Right cardiac atrium (tissue), 5 donors: ENCODE measurements around the gene KMT5B. TPM values are rescaled to one million over a fixed set of nuclear protein-coding genes. Genes with fewer than 3 reads are reported as not detected.

Source experiments
- ATAC-seq, 2 donors: fragments of 200-7000 bp; cut with Tn5 transposase; one replicate each; pipeline versions ENCODE4 v1.8.0 to v1.9.1; 2020; ENCODE audit warnings: moderate library complexity in 2 of 2, mild to moderate bottlenecking in 1 of 2
- DNase-seq, 3 donors: peaks; one replicate each; pipeline ENCODE4 v3.0.0-alpha.2; 2020
- H3K27ac ChIP-seq: one replicate; pipeline ENCODE4 v1.5.1; 2013; ENCODE audit warnings: mild to moderate bottlenecking, low read length, control low read depth, moderate library complexity
- H3K27me3 ChIP-seq: one replicate; pipeline ENCODE4 v1.6.1; 2013; ENCODE audit not compliant: control insufficient read depth, insufficient read depth
- H3K4me1 ChIP-seq: one replicate; pipeline ENCODE4 v1.6.1; 2013; ENCODE audit warnings: low read length; ENCODE audit not compliant: control insufficient read depth, insufficient read depth
- H3K4me3 ChIP-seq: one replicate; pipeline ENCODE4 v1.5.1; 2013; ENCODE audit warnings: low read length, control low read depth
- H3K9me3 ChIP-seq: one replicate; pipeline ENCODE4 v1.6.1; 2013; ENCODE audit warnings: low read length; ENCODE audit not compliant: control insufficient read depth
- WGBS: extraction: QIAGEN DNeasy Blood & Tissue Kit; methylation state at CpG from one replicate; pipeline ENCODE4 v1.1.7; 2013; 5-methylcytosine and 5-hydroxymethylcytosine counted together
- intact Hi-C, 4 donors: fragments of 100-400 bp; cut with DNase I; formaldehyde crosslinking; loops; one replicate each; pipeline versions ENCODE4 v1.11.0 to v1.14.0; 2022 to 2023
- polyA plus RNA-seq: library from polyadenylated mRNA; stranded (reverse); fragments of 200-250 nt; gene quantifications from one replicate; pipeline ENCODE4 v1.2.3, GENCODE V29; 2013
- total RNA-seq, 4 donors: library from RNA; stranded (reverse); fragmentation: NEBNext Ultra II Directional; extraction: Animal tissue kit (Norgen Biotek cat#: 25700); gene quantifications; one replicate each; pipeline ENCODE4 v1.2.1, GENCODE V29; 2021
- donor health status: healthy with polysubstance abuse.
- donor health status: DM: no; HTN: yes; CAD: no.
- donor health status: DM: no; HTN: no; CAD: no.
- donor health status: DM: no; HTN: yes; CAD: no; lungs with severe emphysema.
- donor health status: DM: yes; HTN: yes; CAD: no.

The KMT5B gene
- total and polyA plus RNA-seq, 5 donors, result 14.2 to 31.4 (median 30.3) TPM

GRCh38 chr11:68181719-68182451, 31.2 kb downstream of the KMT5B start:
- Histone ChIP-seq H3K27ac (no peak overlapping the region), H3K4me3 (no peak overlapping the region), H3K27me3 (no peaks in the 10 kb centered on the region), H3K9me3 (no peaks in the 10 kb centered on the region), H3K4me1 (no peaks in the 10 kb centered on the region)
- intact Hi-C loops, result no loop called here
- DNase-seq (no peak), ATAC-seq (no peak)
- 78% methylated on average over 7 of the region's 7 CpGs for WGBS

- DNase-seq (no peak), ATAC-seq (no peak)
- H3K27ac ChIP-seq, result no peak overlapping the region
- WGBS, result 93% methylated on average over 2 of the region's 2 CpGs
- H3K9me3 ChIP-seq, result no peaks in the 10 kb centered on the region
- no peaks in the 10 kb centered on the region for H3K27me3 ChIP-seq
- H3K4me3 ChIP-seq, result no peak overlapping the region
- H3K4me1 ChIP-seq, result no peaks in the 10 kb centered on the region
- intact Hi-C loops, result no loop called here
These were observed 33.2 kb downstream of the KMT5B start for GRCh38 chr11:68179847-68180246.

- WGBS, result 68% methylated on average over 5 of the region's 5 CpGs
- no peak for ATAC-seq
- intact Hi-C loops, result no loop called here
These were observed 35.2 kb downstream of the KMT5B start for GRCh38 chr11:68177877-68178276.

GRCh38 chr11:68173926-68174325, 39.2 kb downstream of the KMT5B start:
- DNase-seq, result no peak
- no peak overlapping the region for H3K27ac ChIP-seq
- intact Hi-C loops, result no loop called here
- no peak overlapping the region for H3K4me3 ChIP-seq
- H3K9me3 ChIP-seq, result no peaks in the 10 kb centered on the region
- 79% methylated on average over 4 of the region's 4 CpGs for WGBS
- no peaks in the 10 kb centered on the region for H3K4me1 ChIP-seq
- ATAC-seq, result no peak
- H3K27me3 ChIP-seq, result no peaks in the 10 kb centered on the region

More at GRCh38 chr11:68177877-68178276, 35.2 kb downstream of the KMT5B start:
- Histone ChIP-seq H3K27me3 (no peaks in the 10 kb centered on the region), H3K27ac (no peak overlapping the region), H3K4me3 (no peak overlapping the region), H3K9me3 (no peaks in the 10 kb centered on the region), H3K4me1 (no peaks in the 10 kb centered on the region)
- DNase-seq, result no peak

- no peak for ATAC-seq
- intact Hi-C loops, result no loop called here
- Histone ChIP-seq H3K27me3 (no peaks in the 10 kb centered on the region), H3K27ac (no peak overlapping the region), H3K4me3 (no peak overlapping the region), H3K9me3 (no peaks in the 10 kb centered on the region), H3K4me1 (no peaks in the 10 kb centered on the region)
- DNase-seq, result no peak
These were observed 43.7 kb downstream of the KMT5B start for GRCh38 chr11:68169442-68169841.

- WGBS, result 97% methylated on average over 5 of the region's 5 CpGs
- no peaks in the 10 kb centered on the region for H3K27me3 ChIP-seq
- ATAC-seq (no peak), DNase-seq (no peak)
- no peak overlapping the region for H3K27ac ChIP-seq
- no peak overlapping the region for H3K4me3 ChIP-seq
- intact Hi-C loops, result no loop called here
- H3K4me1 ChIP-seq, result no peaks in the 10 kb centered on the region
- no peaks in the 10 kb centered on the region for H3K9me3 ChIP-seq
These were observed 44.4 kb downstream of the KMT5B start for GRCh38 chr11:68168694-68169093.

GRCh38 chr11:68167474-68167873, 45.6 kb downstream of the KMT5B start:
- Histone ChIP-seq H3K27me3 (no peaks in the 10 kb centered on the region), H3K9me3 (no peaks in the 10 kb centered on the region), H3K27ac (no peak overlapping the region), H3K4me3 (no peak overlapping the region), H3K4me1 (no peaks in the 10 kb centered on the region)
- 93% methylated on average over 6 of the region's 6 CpGs for WGBS
- DNase-seq, result no peak
- ATAC-seq, result no peak
- intact Hi-C loops, result no loop called here

GRCh38 chr11:68166969-68167368, 46.1 kb downstream of the KMT5B start:
- H3K4me3 ChIP-seq, result no peak overlapping the region
- intact Hi-C loops, result no loop called here
- no peaks in the 10 kb centered on the region for H3K9me3 ChIP-seq
- ATAC-seq, result no peak
- no peaks in the 10 kb centered on the region for H3K27me3 ChIP-seq
- no peaks in the 10 kb centered on the region for H3K4me1 ChIP-seq
- no peak for DNase-seq
- H3K27ac ChIP-seq, result no peak overlapping the region
- WGBS, result 62% methylated on average over 4 of the region's 4 CpGs

- intact Hi-C loops, result no loop called here
- 87% methylated on average over 4 of the region's 4 CpGs for WGBS
These were observed 47.5 kb downstream of the KMT5B start for GRCh38 chr11:68165601-68166000.

GRCh38 chr11:68164437-68164836, 48.7 kb downstream of the KMT5B start:
- no peak overlapping the region for H3K4me3 ChIP-seq
- intact Hi-C loops, result no loop called here

More at GRCh38 chr11:68165601-68166000, 47.5 kb downstream of the KMT5B start:
- no peaks in the 10 kb centered on the region for H3K9me3 ChIP-seq
- no peaks in the 10 kb centered on the region for H3K27me3 ChIP-seq
- H3K27ac ChIP-seq, result no peak overlapping the region
- no peaks in the 10 kb centered on the region for H3K4me1 ChIP-seq
- DNase-seq (no peak), ATAC-seq (no peak)
- no peak overlapping the region for H3K4me3 ChIP-seq

GRCh38 chr11:68163691-68164090, 49.4 kb downstream of the KMT5B start:
- no peak for DNase-seq
- ATAC-seq, result no peak
- no peaks in the 10 kb centered on the region for H3K4me1 ChIP-seq
- H3K9me3 ChIP-seq, result no peaks in the 10 kb centered on the region
- WGBS, result 93% methylated on average over 11 of the region's 11 CpGs
- H3K27me3 ChIP-seq, result no peaks in the 10 kb centered on the region
- intact Hi-C loops, result no loop called here
- H3K27ac ChIP-seq, result no peak overlapping the region
- no peak overlapping the region for H3K4me3 ChIP-seq

More at GRCh38 chr11:68164437-68164836, 48.7 kb downstream of the KMT5B start:
- Histone ChIP-seq H3K4me1 (no peaks in the 10 kb centered on the region), H3K27ac (no peak overlapping the region), H3K9me3 (no peaks in the 10 kb centered on the region), H3K27me3 (no peaks in the 10 kb centered on the region)
- 93% methylated on average over 2 of the region's 2 CpGs for WGBS
- ATAC-seq (no peak), DNase-seq (no peak)
